NCI-H226 (cell line): ENCODE measurements around the gene KNDC1.
A peak's percentile ranks its signal among the peaks of the same experiment; 100 is the strongest.

Experiments used
- DNase-seq: peaks from one replicate; pipeline ENCODE4 v3.0.0-alpha.2; 2015

Gene KNDC1

GRCh38 chr10:133266056-133266795 is 106.2 kb downstream of the KNDC1 start:
- no peak for DNase-seq

- DNase-seq = no peak
Observed at GRCh38 chr10:133267293-133267692, 107.3 kb downstream of the KNDC1 start.

GRCh38 chr10:133267829-133268228 is 107.8 kb downstream of the KNDC1 start:
- DNase-seq = no peak

- no peak for DNase-seq
Observed at GRCh38 chr10:133268532-133268931, 108.5 kb downstream of the KNDC1 start.

GRCh38 chr10:133269367-133269766 is 109.3 kb downstream of the KNDC1 start:
- no peak for DNase-seq

- DNase-seq = no peak
Observed at GRCh38 chr10:133270204-133270603, 110.2 kb downstream of the KNDC1 start.

GRCh38 chr10:133270773-133271297 is 110.8 kb downstream of the KNDC1 start:
- DNase-seq = no peak

GRCh38 chr10:133271521-133272300 is 111.7 kb downstream of the KNDC1 start:
- no peak for DNase-seq

GRCh38 chr10:133272301-133272963 is 112.4 kb downstream of the KNDC1 start:
- DNase-seq = no peak

GRCh38 chr10:133272964-133273420 is 113.0 kb downstream of the KNDC1 start:
- DNase-seq = no peak

- no peak for DNase-seq
Observed at GRCh38 chr10:133273534-133274143, 113.6 kb downstream of the KNDC1 start.

GRCh38 chr10:133274751-133275683 is 115.0 kb downstream of the KNDC1 start:
- peak; percentile 30 for DNase-seq

- DNase-seq = no peak
Observed at GRCh38 chr10:133275684-133276092, 115.7 kb downstream of the KNDC1 start.
